Measurements from ENCODE around the gene METTL8. TPM values are rescaled to one million over a fixed set of nuclear protein-coding genes. Genes with fewer than 3 reads are reported as not detected.

Gene METTL8
- total RNA-seq, 1 experiment from 2014 or later, result 39.3 TPM

DNA sequence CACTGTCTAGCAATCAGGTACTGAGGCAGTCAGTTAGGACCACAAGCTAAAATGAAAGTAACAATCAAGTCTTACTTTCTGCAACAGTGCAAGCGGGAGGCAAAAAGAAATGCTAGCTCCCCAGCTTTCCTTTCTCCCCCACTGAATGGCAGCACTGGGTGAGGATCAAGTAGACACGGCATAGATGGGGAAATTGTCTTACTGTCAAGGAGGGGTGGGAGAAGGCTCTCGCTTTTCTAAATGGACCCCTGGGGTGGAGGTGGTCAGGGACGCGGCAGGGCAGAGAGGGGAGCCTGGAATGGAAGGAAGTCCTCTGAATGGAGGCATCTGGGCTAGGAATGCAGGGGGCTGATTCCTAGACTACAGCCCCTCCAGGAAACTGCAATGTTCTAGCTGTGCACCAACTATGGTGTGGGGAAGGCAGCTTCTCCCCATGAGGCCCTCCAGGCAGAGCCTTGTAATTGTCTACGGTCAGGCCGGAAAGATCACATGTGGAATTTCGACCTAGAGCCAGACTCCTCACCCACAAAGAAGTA lies 24.3 kb downstream of the METTL8 start:
- peak; percentile 33 for DNase-seq (ENCODE audit: low read depth, low spot score)
- in situ Hi-C loops (cut with HindIII; ENCODE audit: low pct_unique_long_range_greater_than_20kb, low sequenced_read_pairs), result no loop called here

GRCh38 chr2:171407676-171408044 lies 26.1 kb downstream of the METTL8 start:
- no peak for DNase-seq (ENCODE audit: low read depth, low spot score)
- in situ Hi-C loops (cut with HindIII; ENCODE audit: low pct_unique_long_range_greater_than_20kb, low sequenced_read_pairs), result no loop called here

GRCh38 chr2:171407030-171407675 lies 26.6 kb downstream of the METTL8 start:
- DNase-seq (ENCODE audit: low read depth, low spot score), result no peak
- in situ Hi-C loops (cut with HindIII; ENCODE audit: low pct_unique_long_range_greater_than_20kb, low sequenced_read_pairs), result no loop called here

DNA sequence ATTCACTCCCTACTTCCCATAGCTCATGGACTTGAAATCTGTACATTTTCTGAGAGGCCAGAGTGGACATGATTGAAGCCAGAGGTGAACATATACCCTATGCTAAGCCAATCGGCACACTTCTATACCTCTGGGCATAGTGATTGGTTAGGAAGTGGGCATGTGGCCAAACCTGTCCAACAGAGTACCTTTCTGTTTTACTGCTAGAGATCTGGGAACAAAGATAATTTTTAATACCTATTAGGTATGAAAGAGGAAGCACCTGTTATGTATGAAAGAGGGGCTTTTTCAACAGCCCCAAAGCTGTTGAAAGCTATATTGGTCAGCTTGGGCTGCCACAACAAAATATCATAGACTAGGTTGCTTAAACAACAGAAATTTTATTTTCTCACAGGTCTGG lies 27.7 kb downstream of the METTL8 start:
- in situ Hi-C loops (cut with HindIII; ENCODE audit: low pct_unique_long_range_greater_than_20kb, low sequenced_read_pairs), result no loop called here
- no peak for DNase-seq (ENCODE audit: low read depth, low spot score)

- no peak for DNase-seq (ENCODE audit: low read depth, low spot score)
These were observed 28.2 kb downstream of the METTL8 start for GRCh38 chr2:171405546-171405945.

DNA sequence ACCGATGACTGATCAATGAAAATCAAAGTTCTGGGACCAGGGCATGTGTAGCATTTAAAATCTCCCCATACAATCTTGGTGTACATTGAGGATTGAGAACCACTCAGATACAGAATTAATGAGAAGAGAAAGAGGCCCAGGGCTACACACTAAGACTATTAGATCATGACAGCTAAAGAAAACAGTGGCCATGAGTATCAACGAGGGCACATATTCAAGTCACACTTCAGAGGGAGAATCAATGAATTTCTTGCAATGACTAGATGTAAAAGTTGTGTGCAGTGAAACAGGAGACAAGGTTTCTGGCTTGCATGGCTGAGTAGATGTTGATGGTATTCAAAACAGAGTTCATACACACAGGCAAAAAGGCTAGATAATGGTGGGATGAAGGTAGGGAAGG lies 29.1 kb downstream of the METTL8 start:
- in situ Hi-C loops (cut with HindIII; ENCODE audit: low pct_unique_long_range_greater_than_20kb, low sequenced_read_pairs), result no loop called here

More at GRCh38 chr2:171405546-171405945, 28.2 kb downstream of the METTL8 start:
- in situ Hi-C loops (cut with HindIII; ENCODE audit: low pct_unique_long_range_greater_than_20kb, low sequenced_read_pairs), result no loop called here

DNA sequence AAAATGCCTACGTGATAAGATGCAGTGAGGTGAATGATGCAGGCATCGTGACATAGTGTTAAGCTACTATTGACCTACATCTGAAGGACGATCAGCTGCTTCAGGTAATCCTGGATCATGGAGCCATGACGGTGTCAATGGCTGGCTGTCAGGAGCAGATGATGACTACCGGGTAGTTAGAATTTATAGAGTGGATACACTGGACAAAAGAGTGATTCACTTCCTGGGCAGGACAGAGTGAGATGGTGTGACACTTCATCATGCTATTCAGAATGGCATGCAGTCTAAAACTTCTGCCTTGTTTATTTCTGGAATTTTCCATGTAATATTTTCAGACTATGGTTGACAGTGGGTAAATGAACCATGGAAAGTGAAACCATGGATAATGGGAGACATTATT lies 29.5 kb downstream of the METTL8 start:
- in situ Hi-C loops (cut with HindIII; ENCODE audit: low pct_unique_long_range_greater_than_20kb, low sequenced_read_pairs), result no loop called here
- DNase-seq (ENCODE audit: low read depth, low spot score), result no peak

More for the DNA sequence above, 29.1 kb downstream of the METTL8 start:
- no peak for DNase-seq (ENCODE audit: low read depth, low spot score)

DNA sequence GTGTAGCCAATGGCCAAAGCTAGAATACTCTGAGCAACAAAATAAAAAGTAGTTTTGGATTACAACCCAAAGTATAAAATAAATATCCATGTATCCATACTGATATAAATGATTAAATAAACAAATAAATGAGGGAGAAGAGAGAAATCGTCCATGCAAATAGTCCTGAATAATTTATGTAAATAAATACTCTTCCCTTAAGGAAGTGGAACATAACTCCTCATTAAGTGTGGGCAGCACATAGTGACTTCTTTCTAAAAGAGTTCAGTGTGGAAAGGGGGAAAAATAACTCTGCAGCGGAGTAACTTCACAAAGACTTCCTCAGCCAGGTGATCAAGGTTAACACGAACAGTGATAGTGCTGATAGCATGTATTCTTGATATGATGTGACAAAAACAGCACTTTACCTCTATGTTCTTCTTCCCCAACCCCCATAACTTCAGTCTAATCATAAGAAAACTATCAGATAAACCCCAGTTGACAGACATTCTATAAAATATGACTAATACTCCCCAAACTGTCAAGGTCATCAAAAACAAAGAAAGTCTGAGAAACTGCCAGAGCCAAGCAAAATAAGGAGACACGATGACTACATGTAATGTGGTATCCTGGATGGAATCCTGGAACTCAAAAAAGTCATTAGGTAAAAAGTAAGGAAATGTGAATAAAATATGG lies 30.7 kb downstream of the METTL8 start:
- no peak for DNase-seq (ENCODE audit: low read depth, low spot score)
- in situ Hi-C loops (cut with HindIII; ENCODE audit: low pct_unique_long_range_greater_than_20kb, low sequenced_read_pairs), result no loop called here

DNA sequence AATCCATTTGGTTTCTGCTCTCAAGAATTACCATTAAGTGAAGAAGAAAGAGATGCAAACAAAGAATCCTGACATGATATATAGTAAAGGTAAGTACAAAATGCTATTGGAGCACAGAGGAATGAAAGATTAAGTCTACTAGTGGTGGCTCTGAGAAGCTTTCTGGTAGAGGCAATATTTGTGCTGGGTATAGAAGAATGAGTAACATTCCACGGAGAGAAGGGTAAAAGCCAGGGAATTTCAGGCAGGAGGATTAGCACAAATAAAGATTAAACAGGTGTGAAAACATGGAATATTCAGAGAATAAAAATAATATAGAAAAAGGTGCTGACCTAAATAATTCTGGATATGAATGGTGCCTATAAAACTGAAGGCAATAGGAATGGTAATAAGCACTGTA lies 31.8 kb downstream of the METTL8 start:
- in situ Hi-C loops (cut with HindIII; ENCODE audit: low pct_unique_long_range_greater_than_20kb, low sequenced_read_pairs), result no loop called here
- no peak for DNase-seq (ENCODE audit: low read depth, low spot score)

GRCh38 chr2:171400395-171400794 lies 33.4 kb downstream of the METTL8 start:
- in situ Hi-C loops (cut with HindIII; ENCODE audit: low pct_unique_long_range_greater_than_20kb, low sequenced_read_pairs), result no loop called here
- no peak for DNase-seq (ENCODE audit: low read depth, low spot score)

DNA sequence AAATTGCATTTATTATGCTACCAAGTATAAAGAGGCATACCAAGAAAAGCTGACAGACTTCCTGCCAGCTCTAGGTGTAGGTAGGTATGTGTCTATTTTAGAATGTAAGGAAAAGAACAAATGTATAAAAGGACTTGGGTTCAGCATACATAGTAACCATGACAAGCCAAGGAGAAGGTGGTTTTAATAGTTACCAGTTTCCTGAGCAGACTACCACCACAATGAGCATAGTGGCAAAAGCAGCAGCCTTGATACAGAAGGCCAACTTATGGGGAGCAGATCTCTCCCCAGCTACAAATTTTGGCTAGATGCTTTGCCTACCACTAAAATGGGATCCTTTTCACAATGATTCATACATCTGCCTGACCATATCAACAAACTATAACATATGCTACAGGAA lies 34.5 kb downstream of the METTL8 start:
- in situ Hi-C loops (cut with HindIII; ENCODE audit: low pct_unique_long_range_greater_than_20kb, low sequenced_read_pairs), result no loop called here
- no peak for DNase-seq (ENCODE audit: low read depth, low spot score)

- DNase-seq (ENCODE audit: low read depth, low spot score), result no peak
- in situ Hi-C loops (cut with HindIII; ENCODE audit: low pct_unique_long_range_greater_than_20kb, low sequenced_read_pairs), result no loop called here
These were observed 39.5 kb downstream of the METTL8 start for GRCh38 chr2:171394164-171394740.

- DNase-seq (ENCODE audit: low read depth, low spot score), result no peak
These were observed 40.3 kb downstream of the METTL8 start for GRCh38 chr2:171393487-171393886.

DNA sequence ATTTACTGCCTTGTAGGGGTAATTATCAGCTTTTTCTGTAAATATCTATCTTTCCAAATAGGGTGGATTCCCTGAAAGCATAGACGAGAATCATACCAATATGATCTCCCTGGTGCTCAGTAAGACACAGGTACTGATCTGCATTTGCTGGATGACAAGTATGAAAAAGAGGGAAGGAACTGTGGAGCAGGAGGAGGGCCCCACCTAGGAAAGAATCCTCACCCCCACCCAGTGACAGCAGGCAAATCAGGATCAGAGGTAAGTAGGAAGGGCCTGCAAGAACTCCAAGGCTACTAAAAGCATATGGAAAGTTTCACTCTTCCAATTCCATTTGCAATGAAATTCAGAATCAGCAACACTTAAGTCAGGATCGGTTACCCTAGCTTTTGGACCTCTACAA lies 42.3 kb downstream of the METTL8 start:
- in situ Hi-C loops (cut with HindIII; ENCODE audit: low pct_unique_long_range_greater_than_20kb, low sequenced_read_pairs), result no loop called here
- DNase-seq (ENCODE audit: low read depth, low spot score), result no peak

More at GRCh38 chr2:171393487-171393886, 40.3 kb downstream of the METTL8 start:
- in situ Hi-C loops (cut with HindIII; ENCODE audit: low pct_unique_long_range_greater_than_20kb, low sequenced_read_pairs), result no loop called here

DNA sequence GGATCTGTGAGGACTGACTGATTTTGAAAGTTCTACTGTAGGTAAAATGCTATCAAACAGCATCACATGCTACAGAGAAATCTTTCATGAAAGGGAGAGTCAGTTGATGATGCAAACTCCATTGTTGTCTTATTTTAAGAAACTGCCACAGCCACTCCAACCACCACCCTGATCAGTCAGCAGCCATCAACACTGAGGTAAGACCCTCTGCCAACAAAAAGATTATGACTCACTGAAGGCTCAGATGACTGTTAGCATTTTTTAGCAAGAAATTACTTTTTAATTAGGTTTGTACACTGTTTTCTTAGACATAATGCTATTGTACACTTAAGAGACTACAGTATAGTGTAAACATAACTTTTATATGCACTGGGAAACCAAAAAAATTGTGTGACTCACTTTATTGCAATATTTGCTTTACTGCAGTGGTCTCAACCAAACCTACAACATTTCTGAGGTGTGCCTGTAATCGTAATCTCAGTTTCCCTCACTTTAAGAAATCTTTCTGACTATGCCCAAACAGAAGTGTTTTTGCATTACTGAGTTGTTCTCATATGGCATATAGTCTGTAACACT lies 42.8 kb downstream of the METTL8 start:
- DNase-seq (ENCODE audit: low read depth, low spot score), result no peak
- in situ Hi-C loops (cut with HindIII; ENCODE audit: low pct_unique_long_range_greater_than_20kb, low sequenced_read_pairs), result no loop called here

DNA sequence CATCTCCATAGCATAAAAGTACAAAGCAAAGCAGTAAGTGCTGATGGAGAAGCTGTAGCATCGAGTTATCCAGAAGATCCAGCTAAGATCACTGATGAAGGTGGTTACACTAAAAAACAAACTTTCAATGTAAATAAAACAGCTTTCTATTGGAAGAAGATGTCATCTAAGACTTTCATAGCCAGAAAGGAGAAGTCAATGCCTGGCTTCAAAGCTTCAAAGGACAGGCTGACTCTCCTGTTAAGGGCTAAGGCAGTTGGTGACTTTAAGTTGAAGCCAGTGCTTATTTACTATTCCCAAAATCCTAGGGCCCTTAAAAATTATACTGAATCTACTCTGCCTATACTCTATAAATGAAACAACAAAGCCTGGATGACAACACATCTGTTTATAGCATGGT lies 44.0 kb downstream of the METTL8 start:
- in situ Hi-C loops (cut with HindIII; ENCODE audit: low pct_unique_long_range_greater_than_20kb, low sequenced_read_pairs), result no loop called here
- DNase-seq (ENCODE audit: low read depth, low spot score), result no peak

- DNase-seq (ENCODE audit: low read depth, low spot score), result no peak
- in situ Hi-C loops (cut with HindIII; ENCODE audit: low pct_unique_long_range_greater_than_20kb, low sequenced_read_pairs), result no loop called here
These were observed 44.5 kb downstream of the METTL8 start for GRCh38 chr2:171389325-171389724.

DNA sequence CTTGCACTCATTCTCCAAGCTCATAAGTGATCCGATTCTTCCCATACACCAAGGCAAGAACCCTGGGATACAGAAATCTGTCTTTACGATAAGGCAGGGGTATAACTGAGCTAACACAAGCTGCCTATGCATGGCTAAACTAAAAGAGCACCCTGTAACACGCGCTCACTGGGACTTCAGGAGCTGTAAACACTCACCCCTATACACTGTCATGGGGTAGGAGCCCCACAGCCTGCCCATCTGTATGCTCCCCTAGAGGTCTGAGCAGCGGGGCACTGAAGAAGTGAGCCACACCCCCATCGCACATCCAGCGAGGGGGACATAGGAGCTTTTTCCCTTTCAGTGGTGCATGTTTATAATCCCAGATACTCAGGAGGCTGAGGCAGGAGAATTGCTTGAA lies 46.7 kb downstream of the METTL8 start:
- in situ Hi-C loops (cut with HindIII; ENCODE audit: low pct_unique_long_range_greater_than_20kb, low sequenced_read_pairs), result no loop called here
- no peak for DNase-seq (ENCODE audit: low read depth, low spot score)

Data from SK-MEL-5 (cell line).